CD4-positive, alpha-beta T cell treated with Interleukin-4 for 1 hour (primary cell): ENCODE results near the gene TCOF1.
A peak's percentile ranks its signal among the peaks of the same experiment; 100 is the strongest.

Source experiments
- DNase-seq, 2 donors: peaks; one replicate each; pipeline ENCODE4 v3.0.0-alpha.2; 2020 to 2022

The TCOF1 gene

GRCh38 chr5:150436141-150436680 is 78.7 kb downstream of the TCOF1 start:
- DNase-seq = peak; percentile 92

DNA sequence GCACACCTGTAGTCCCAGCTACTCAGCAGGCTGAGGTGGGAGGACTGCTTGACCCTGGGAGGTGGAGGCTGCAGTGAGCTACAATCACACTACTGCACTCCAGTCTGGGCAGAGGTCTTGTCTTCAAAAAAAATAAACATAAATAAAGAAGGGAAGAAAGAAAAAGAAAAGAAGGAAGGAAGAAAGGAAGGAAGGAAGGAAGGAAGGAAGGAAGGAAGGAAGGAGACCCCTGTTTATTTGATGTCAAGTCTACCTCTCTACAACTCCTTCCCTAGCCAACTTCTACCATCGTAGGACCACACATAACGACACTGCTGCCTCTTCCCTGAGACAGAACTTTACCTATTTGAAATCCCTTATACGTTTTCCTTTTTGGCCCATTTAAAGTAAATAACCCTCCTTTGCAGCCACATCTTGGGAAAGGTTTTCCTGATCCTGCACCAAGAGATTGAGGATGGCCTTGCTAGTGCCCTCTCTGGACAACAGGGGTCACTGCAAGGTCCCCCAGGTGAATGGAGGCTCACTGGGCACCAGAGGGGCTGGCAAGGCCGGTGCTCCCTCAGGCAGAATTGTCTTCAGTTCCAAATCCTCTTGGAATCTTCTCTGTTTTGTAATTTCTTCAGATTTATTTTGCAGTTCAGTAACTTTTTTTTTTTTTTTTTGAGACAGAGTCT is 81.5 kb downstream of the TCOF1 start:
- DNase-seq = no peak

DNA sequence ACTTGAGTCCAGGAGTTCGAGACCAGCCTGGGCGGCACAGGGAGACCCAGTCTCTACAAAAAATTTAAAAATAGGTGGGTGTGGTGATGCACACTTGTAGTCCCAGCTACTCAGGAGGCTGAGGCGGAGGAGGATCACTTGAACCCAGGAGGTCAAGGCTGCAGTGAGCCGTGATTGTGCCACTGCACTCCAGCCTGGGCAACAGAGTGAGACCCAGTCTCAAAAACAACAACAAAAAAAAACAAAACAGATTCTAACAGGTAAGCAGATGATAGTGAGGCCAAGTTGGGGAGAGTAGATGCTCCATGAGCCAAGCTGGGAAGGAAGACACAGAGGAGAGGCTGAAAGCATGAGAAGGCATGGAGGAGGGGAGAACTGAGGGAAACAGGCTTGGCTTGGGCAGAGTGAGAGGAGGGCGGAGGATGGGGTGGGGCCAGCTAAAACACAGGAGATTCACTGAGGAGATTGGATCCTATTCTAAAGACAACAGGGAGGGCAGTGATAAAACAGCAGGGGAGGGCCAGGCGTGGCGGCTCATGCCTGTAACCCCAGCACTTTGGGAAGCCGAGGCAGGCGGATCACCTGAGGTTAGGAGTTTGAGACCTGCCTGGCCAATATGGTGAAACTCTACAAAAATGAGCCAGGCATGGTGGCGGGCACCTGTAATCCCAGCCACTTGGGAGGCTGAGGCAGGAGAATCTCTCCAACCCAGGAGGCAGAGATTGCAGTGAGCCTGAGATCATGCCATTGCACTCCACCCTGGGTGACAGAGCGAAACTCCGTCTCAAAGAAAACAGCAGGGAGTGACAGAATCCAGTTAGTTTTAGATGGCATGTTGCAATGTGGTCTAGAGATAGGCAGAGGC is 83.7 kb downstream of the TCOF1 start:
- no peak for DNase-seq

- DNase-seq = no peak
Observed at GRCh38 chr5:150441813-150442698, 84.6 kb downstream of the TCOF1 start.

GRCh38 chr5:150442699-150443080 is 85.2 kb downstream of the TCOF1 start:
- DNase-seq = no peak

DNA sequence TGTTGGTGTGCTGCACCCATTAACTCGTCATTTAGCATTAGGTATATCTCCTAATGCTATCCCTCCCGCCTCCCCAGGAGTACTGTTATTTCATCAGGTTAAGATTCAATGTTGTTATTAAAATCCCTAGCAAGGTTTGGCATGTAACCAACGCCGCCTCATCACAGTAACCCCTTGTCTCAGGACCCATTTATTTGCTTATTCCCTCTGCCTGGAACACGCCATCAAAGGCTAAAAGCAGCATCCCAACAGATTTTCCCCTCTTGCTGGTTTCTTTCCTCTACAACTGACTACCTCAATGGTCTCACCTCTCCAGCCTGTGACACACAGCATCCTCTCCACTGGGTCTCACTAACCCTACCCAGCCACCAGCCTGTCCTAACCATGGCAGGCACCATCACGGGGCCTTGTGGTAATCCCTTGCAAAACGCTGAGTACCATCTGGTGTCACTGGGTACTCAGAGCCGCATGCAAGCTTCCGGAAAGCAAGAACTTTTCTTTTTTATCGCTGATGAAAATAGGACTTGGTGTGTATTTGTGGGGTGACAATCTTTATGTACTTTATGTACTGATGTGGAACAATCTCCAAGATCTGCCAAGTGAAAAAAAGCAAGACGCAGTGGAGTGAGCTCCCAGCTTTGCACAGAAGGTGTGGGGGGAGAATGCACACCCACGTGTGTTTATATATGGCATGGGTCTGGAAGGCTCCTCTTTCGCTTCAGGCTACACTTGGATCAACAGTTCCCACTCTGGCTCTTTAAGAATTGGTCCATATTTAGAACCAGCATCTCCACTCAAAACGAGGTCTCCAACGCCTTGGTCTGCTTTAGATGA is 86.0 kb downstream of the TCOF1 start:
- no peak for DNase-seq

DNA sequence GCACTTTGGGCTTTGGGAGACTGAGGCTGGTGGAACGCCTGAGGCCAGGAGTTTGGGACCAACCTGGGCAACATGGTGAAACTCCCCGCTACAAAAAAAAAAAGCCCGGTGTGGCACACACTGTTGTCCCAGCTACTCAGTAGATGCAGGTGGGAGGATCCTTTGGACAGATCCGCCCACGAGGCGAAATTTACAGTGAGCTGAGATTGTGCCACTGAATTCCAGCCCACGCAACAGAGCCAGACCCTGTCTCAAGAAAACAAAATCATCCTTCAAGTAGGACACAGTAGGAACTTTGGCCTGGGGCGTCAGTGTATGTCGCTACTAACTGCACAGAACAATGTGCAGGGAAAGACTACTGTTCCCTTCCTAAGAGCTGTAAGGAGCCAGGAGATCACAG is 87.3 kb downstream of the TCOF1 start:
- DNase-seq = no peak

DNA sequence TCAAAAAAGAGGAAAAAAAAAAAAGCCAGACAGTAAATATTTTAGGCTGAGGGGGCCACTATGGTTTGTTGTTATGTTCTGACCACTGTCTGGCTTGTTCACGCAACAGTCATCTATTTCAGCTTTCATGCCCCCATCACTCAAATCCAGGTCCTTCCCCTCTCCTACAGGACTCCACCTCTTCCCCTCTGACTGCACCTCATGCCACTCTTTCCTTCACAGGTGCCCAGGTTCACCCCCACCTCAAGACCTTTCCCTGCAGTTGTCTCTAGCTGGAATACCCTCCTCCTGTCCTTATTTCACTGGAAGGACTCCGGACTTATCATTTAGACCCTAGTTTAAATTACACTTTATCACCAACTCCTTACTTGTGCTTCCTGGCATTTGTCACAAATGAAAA is 88.6 kb downstream of the TCOF1 start:
- DNase-seq = no peak

- no peak for DNase-seq
Observed at GRCh38 chr5:150446583-150446982, 89.1 kb downstream of the TCOF1 start.

- DNase-seq = no peak
Observed at GRCh38 chr5:150447188-150447587, 89.7 kb downstream of the TCOF1 start.

DNA sequence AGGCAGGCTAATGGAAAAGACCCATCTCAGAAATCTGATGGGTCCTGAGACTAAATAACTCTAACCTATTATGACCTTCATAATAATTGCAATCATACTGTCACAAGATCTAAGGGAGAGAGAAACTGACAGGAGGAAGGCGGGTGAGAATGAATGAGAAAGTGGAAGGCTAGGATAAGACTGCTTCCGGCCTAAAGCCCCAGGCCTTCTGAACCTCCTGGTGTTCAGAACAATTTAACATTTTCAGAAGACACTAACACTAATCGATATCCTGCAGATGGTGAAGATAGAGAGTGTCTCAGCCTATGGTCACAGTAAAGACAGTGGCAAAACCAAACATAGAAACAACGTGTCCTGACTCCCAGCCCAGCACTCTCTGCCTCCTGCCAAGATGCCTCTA is 90.8 kb downstream of the TCOF1 start:
- no peak for DNase-seq

GRCh38 chr5:150448952-150449516 is 91.5 kb downstream of the TCOF1 start:
- peak in 1 of 2 donors; percentile 13 for DNase-seq
